ENCODE results near the gene GPR18. TPM values are rescaled to one million over a fixed set of nuclear protein-coding genes. Genes with fewer than 3 reads are reported as not detected.

GPR18 gene, protein sequence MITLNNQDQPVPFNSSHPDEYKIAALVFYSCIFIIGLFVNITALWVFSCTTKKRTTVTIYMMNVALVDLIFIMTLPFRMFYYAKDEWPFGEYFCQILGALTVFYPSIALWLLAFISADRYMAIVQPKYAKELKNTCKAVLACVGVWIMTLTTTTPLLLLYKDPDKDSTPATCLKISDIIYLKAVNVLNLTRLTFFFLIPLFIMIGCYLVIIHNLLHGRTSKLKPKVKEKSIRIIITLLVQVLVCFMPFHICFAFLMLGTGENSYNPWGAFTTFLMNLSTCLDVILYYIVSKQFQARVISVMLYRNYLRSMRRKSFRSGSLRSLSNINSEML
- total RNA-seq = not detected in 2 replicates

DNA sequence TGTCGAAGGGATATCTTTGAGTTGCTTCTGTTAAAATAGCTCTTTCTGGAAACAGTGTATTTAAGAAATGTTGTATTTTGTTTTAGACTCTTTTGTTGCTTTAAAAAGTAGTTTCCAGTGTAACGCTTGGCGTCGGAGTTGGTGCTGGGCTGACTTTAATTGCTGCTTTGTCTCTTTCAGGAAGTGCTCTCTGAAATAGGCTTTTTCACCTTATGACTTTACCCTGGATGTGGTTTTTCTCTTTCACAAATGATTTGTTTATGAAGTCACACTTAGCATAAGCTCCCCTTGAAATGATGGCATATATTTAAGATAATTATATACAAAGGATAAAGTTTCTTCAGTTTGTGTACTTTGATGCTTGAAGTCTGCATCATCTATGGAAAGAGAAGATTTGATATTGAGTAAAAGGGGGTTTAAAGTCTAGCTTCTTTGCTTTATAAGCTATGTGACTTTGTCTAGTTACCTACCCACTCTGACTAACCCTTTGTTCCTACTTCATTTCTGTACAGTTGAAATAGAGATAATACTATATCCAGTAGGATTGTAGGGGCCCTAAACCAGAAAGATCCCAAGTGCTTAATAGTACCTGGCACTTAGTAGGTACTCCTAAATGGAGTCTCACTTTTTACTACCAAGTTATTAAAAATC lies at the start of gene GPR18:
GPR18 (minus strand) TSS at position 170 of the 651 bp plus-strand sequence. CDS start 2,507 bp downstream, outside the sequence.

DNA sequence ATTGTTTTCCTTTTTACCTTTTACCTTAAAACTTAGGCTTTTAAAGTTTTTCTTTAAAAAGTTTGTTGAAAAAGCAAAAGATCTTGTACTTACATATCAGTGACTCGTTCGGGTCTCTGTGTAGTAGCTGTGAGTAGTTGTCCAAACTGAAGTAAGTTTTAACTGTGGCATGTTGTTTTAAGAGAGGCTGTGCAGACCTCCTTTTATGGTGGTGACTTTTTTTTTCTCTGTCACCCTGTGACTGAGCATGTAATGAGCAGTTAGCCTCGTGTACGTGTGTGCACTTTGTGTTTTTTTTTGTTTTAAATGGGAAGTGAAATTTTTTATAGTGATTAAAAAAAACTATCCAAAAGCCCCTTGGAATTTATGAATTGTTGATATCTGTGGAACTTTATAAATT lies 49.1 kb upstream of the GPR18 start, which contains the start of gene GPR183:
GPR183 (minus strand) TSS at position 153 of the 400 bp plus-strand sequence. CDS start 11,254 bp downstream, outside the sequence.

Small RNAs within 50 kb of the gene (small RNA-seq; reads per million reads assigned to genes)
- not detected for gene RN7SKP9 (ENCODE audit: low replicate concordance)

Other genes starting within 250 kb of the GPR18 start
- gene UBAC2, start 57.5 kb downstream of the GPR18 start, total RNA-seq = 35.9 and 37.8 TPM in 2 replicates
- 0.22 and 13.2 TPM in 2 replicates for gene GPR183, start 49.0 kb upstream of the GPR18 start, total RNA-seq
- 135 and 174 TPM in 2 replicates for gene TM9SF2, start 243.1 kb upstream of the GPR18 start, total RNA-seq

All from placental pericyte (primary cell).